Activated T-helper 1 cell treated with anti-CD3 and anti-CD28 coated beads, Interleukin-12 subunit alpha, Interleukin-12 subunit beta, Interleukin-2, Interleukin-4 antibody, amounts not matched to agents 30 ng/mL and 10 ng/mL and 1 ng/mL, durations not matched to agents 14 hours and 24 hours and 36 hours (primary cell): ENCODE data around the gene GCNT2. TPM values are rescaled to one million over a fixed set of nuclear protein-coding genes. Genes with fewer than 3 reads are reported as not detected.
A peak's percentile ranks its signal among the peaks of the same experiment; 100 is the strongest.

Source experiments
- DNase-seq: peaks from one replicate; pipeline ENCODE4 v3.0.0; 2021; ENCODE audit warnings: low spot score
- H3K27ac Mint-ChIP-seq: one replicate; pipeline ENCODE4 v1.8.0; 2021; ENCODE audit warnings: mild to moderate bottlenecking, mixed read lengths
- H3K27me3 Mint-ChIP-seq: one replicate; pipeline ENCODE4 v1.8.0; 2022; ENCODE audit warnings: mild to moderate bottlenecking, moderate library complexity, mixed read lengths; ENCODE audit not compliant: insufficient read depth
- H3K36me3 Mint-ChIP-seq: one replicate; pipeline ENCODE4 v1.8.0; 2021; ENCODE audit warnings: low read depth, mixed read lengths
- H3K4me1 Mint-ChIP-seq: one replicate; pipeline ENCODE4 v1.8.0; 2021; ENCODE audit warnings: low read depth, mixed read lengths
- H3K4me3 Mint-ChIP-seq: one replicate; pipeline ENCODE4 v1.8.0; 2021; ENCODE audit warnings: mild to moderate bottlenecking, moderate library complexity, mixed read lengths
- H3K9me3 Mint-ChIP-seq: one replicate; pipeline ENCODE4 v1.8.0; 2021; ENCODE audit warnings: mixed read lengths
- intact Hi-C: fragments of 100-400 bp; cut with micrococcal nuclease; formaldehyde crosslinking; loops from one replicate; pipeline ENCODE4 v1.15.1; 2024
- total RNA-seq: library from RNA; stranded (reverse); gene quantifications from 2 replicates; pipeline ENCODE4 v1.2.3, GENCODE V29; 2022

Gene GCNT2
- total RNA-seq, 1 donor from 2014 or later = 3.0 TPM

DNA sequence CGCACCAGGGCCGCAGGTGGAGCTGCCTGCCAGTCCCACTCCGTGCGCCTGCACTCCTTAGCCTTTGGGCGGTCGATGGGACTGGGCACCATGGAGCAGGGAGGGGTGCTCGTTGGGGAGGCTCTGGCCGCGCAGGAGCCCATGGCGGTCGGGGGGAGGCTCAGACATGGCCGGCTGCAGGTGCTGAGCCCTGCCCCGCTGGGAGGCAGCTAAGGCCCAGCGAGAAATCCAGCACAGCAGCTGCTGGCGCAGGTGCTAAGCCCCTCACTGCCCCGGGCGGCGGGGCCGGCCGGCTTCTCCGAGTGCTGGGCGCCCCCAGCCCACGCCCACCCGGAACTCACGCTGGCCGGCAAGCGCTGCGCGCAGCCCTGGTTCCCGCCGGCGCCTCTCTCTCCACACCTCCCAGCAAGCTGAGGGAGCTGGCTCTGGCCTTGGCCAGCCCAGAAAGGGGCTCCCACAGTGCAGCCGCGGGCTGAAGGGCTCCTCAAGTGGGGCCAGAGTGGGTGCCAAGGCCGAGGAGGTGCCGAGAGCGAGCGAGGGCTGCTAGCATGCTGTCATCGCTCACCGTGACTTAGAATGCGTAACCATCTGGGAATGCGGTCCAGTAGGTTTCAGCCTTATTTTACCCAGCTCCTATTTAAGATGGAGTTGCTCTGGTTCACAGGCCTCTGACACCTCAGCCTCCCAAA, 96.0 kb downstream of the GCNT2 start:
- Mint-ChIP-seq H3K9me3 (no peaks in the 10 kb centered on the region), H3K4me3 (no peak overlapping the region), H3K4me1 (no peaks in the 10 kb centered on the region), H3K36me3 (peaks cover 9% of the 10 kb centered on the region), H3K27ac (no peak overlapping the region), H3K27me3 (peaks cover 3% of the 10 kb centered on the region)
- intact Hi-C loops = no loop called here
- no peak for DNase-seq

DNA sequence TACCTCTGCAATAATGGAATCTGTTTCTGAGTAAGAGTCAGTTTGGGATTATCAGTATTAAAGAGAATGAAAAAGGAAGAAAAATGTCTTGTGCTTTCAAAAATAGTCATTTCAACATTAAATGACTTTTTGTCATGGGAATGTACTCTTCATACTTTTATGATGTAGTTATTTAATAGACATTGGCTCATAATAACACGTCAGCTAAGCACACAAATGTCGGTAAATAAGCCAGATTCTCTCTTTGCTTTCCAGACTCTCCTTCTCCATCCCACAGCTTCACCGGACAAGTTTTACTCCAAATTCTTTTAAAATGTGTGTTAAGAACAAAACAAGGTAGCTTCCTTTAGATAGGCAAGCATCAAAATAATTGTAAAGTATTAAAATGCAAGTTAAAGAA, 97.3 kb downstream of the GCNT2 start:
- no peak for DNase-seq
- H3K4me3 Mint-ChIP-seq = no peak overlapping the region
- no peaks in the 10 kb centered on the region for H3K4me1 Mint-ChIP-seq
- intact Hi-C loops = no loop called here
- H3K36me3 Mint-ChIP-seq = peaks cover 14% of the 10 kb centered on the region
- H3K27ac Mint-ChIP-seq = no peak overlapping the region
- H3K27me3 Mint-ChIP-seq = peaks cover 3% of the 10 kb centered on the region
- H3K9me3 Mint-ChIP-seq = no peaks in the 10 kb centered on the region

DNA sequence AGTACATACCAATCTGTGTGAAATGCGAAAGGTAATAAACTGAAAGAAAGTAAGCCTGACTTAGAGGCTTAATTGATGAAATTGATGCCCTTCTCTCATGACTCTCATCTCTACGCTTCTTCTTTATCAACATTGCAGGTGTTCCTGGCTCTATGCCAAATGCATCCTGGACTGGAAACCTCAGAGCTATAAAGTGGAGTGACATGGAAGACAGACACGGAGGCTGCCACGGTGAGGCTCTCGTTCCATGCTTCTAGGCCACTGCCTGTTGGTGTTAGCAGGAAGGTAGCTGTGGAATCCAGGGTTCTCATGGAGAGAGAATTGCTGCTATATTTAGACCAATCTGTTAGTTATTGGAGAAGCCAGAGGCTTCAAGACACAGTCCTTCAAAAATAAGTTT, 100.1 kb downstream of the GCNT2 start:
- Mint-ChIP-seq H3K9me3 (peaks cover 8% of the 10 kb centered on the region), H3K4me3 (no peak overlapping the region), H3K27me3 (no peaks in the 10 kb centered on the region), H3K4me1 (no peaks in the 10 kb centered on the region), H3K36me3 (peaks cover 27% of the 10 kb centered on the region), H3K27ac (no peak overlapping the region)
- intact Hi-C loops = no loop called here
- DNase-seq = no peak

DNA sequence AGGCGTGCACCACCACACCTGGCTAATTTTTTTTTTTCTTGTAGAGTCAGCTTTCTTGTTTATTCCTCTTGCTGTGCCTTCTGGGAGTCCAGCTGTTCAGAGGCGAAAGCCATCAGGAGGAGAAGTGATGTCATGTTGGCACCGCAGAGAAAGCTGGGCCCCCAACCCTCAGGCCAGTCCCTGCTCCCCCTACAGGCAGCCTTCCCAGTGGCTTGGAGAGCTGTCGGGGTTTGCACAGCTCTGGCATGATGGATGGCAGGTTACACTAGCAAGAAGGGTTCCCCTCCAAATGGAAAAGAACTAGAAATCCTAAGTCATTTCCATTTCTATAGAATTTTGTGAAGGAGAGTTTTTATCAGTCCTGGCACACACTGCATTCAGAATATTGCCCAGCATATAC, 100.7 kb downstream of the GCNT2 start:
- intact Hi-C loops = no loop called here
- Mint-ChIP-seq H3K27ac (no peak overlapping the region), H3K4me3 (no peak overlapping the region), H3K36me3 (peaks cover 32% of the 10 kb centered on the region), H3K27me3 (no peaks in the 10 kb centered on the region), H3K9me3 (peaks cover 8% of the 10 kb centered on the region), H3K4me1 (no peaks in the 10 kb centered on the region)
- no peak for DNase-seq

DNA sequence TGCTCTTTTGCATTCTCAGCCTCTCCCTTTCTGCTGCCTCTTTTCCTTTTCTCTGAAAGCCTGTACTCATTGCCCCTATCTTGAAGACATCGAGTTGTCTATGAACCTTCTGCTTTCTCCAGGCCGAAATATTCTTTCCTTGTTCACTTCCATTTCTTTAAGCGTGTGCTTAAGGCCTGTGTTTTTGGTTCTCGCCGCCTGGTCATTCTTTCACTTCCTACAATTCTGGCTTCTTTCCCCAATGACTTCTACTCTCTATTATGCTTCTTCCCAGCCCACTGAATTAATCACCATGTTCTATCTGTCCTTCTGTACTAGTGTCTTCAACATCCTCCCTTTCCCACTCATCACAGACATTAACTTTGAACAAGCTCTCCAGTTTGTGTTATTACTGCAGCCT, 103.7 kb downstream of the GCNT2 start:
- no peak overlapping the region for H3K27ac Mint-ChIP-seq
- DNase-seq = no peak
- peaks cover 8% of the 10 kb centered on the region for H3K9me3 Mint-ChIP-seq
- intact Hi-C loops = no loop called here
- no peaks in the 10 kb centered on the region for H3K27me3 Mint-ChIP-seq
- no peak overlapping the region for H3K4me3 Mint-ChIP-seq
- H3K36me3 Mint-ChIP-seq = peaks cover 37% of the 10 kb centered on the region
- no peaks in the 10 kb centered on the region for H3K4me1 Mint-ChIP-seq

DNA sequence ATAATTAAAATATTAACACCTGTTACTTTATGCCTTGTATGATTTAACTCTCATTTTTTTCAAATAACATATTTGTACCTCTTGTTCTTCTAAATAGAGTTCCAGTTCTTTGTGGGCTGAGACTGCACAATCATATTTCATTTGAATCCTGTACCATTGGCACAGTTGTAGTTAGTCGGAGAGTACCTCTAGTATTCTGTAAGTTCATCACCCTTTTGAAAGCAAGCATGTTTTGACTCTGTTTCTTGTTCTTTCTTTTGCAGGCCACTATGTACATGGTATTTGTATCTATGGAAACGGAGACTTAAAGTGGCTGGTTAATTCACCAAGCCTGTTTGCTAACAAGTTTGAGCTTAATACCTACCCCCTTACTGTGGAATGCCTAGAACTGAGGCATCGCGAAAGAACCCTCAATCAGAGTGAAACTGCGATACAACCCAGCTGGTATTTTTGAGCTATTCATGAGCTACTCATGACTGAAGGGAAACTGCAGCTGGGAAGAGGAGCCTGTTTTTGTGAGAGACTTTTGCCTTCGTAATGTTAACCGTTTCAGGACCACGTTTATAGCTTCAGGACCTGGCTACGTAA, 105.1 kb downstream of the GCNT2 start:
- H3K4me1 Mint-ChIP-seq = no peaks in the 10 kb centered on the region
- intact Hi-C loops = no loop called here

DNA sequence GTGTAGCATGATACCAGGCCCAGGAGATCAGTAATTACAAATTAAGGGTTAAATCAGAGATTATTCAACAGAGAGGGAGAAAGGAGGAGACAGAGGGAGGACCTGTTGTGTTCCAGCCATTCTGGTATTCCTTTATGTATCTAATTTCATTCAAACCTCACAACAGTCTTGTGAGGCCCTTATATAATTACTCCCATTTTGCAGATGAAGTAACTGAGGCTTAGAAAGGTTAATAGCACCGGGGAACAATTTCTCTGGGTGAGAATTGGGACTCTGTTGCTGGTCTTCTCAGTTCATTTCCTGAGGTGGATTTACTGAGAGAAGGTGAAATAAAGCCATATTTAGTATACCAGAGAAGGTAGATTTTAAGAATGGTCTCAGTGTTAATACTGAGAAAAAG, 106.6 kb downstream of the GCNT2 start:
- Mint-ChIP-seq H3K4me3 (no peak overlapping the region), H3K27me3 (no peaks in the 10 kb centered on the region), H3K27ac (no peak overlapping the region), H3K9me3 (peaks cover 8% of the 10 kb centered on the region), H3K4me1 (peaks cover under 1% of the 10 kb centered on the region), H3K36me3 (peaks cover 28% of the 10 kb centered on the region)
- DNase-seq = no peak
- intact Hi-C loops = no loop called here

More for the DNA sequence above, 105.1 kb downstream of the GCNT2 start:
- no peak overlapping the region for H3K4me3 Mint-ChIP-seq
- DNase-seq = no peak
- H3K36me3 Mint-ChIP-seq = peaks cover 34% of the 10 kb centered on the region
- no peaks in the 10 kb centered on the region for H3K27me3 Mint-ChIP-seq
- no peak overlapping the region for H3K27ac Mint-ChIP-seq
- H3K9me3 Mint-ChIP-seq = peaks cover 8% of the 10 kb centered on the region

DNA sequence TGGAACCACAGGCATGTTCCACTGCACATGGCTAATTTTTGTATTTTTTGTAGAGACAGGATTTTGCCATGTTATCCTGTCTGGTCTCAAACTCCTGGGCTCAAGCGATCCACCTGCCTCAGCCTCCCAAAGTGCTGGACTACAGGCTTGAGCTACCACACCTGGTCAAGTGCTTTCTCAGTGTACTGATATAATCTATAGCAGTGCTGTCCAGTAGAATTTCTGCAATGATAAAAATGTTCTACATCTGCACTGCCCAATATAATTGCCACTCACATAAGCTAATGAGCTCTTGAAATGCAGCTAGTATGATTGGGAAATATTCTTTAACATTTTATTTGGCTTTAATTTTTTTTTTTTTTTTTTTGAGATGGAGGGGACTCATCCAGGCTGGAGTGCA, 109.0 kb downstream of the GCNT2 start:
- Mint-ChIP-seq H3K27ac (no peak overlapping the region), H3K4me1 (peaks cover 13% of the 10 kb centered on the region), H3K4me3 (no peak overlapping the region), H3K9me3 (peaks cover under 1% of the 10 kb centered on the region), H3K36me3 (peaks cover 14% of the 10 kb centered on the region), H3K27me3 (no peaks in the 10 kb centered on the region)
- intact Hi-C loops = no loop called here
- DNase-seq = no peak

DNA sequence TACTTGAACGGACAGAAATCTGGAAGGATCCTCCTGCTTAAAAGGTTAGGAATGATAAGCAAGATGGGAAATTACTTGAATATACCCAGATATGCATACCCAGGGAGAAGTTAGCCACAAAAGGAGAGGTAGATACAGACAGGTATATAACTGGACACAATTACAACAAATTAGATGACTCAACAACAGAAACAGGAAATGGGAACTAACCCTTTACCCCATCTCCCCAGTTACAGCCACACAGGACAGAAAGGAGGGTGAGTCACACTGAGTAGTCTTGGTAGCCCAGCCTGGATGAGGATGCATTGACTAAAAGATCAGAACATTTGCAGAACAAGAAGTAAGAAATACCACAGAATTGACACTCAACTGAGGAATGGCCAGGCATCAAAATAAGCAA, 112.1 kb downstream of the GCNT2 start:
- Mint-ChIP-seq H3K4me3 (no peak overlapping the region), H3K27ac (peak overlapping the region; percentile 6), H3K27me3 (peaks cover 4% of the 10 kb centered on the region), H3K9me3 (peaks cover 4% of the 10 kb centered on the region), H3K4me1 (peaks cover 13% of the 10 kb centered on the region), H3K36me3 (no peaks in the 10 kb centered on the region)
- intact Hi-C loops = no loop called here
- DNase-seq = no peak

DNA sequence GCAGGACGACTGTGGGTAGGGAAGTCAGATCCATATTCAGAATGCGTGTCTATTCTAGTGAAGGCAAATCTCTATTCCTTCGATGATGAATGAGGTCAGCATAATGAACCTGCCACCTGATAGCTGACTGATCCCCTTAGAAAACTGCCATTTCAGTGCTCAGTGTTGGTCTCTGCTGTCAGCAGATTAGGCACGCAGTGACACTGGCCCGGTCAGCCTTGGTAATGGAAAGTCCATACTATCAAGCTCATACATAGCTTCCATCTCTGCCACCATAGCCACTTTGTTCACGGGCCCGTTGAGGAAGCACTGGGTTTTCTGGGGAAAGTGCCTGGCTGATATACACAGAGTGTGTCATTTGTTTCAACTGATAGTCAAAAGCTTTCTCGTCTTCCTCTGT, 119.3 kb downstream of the GCNT2 start:
- H3K27ac Mint-ChIP-seq = no peak overlapping the region
- H3K27me3 Mint-ChIP-seq = peaks cover 9% of the 10 kb centered on the region

DNA sequence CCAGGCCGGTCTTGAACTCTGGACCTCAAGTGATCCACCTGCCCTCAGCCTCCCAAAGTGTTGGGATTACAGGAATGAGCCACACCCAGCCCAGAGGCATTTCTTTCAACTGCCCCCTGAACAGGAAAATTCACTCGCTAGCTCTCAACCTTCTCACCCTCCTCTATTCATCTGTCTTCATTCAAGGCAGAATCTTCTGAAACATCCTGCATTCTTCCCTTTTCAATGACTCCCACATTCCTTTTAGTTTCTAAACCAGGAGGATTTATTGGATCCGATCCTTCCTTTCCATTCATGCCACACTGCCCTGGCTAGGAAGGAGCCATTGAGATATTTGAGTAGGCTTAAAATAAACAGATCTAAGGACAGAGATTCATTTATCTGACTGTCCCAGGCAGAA, 120.4 kb downstream of the GCNT2 start:
- no peak for DNase-seq
- peaks cover 9% of the 10 kb centered on the region for H3K27me3 Mint-ChIP-seq
- intact Hi-C loops = no loop called here
- H3K9me3 Mint-ChIP-seq = peaks cover 12% of the 10 kb centered on the region
- H3K27ac Mint-ChIP-seq = no peak overlapping the region
- no peak overlapping the region for H3K4me3 Mint-ChIP-seq
- H3K4me1 Mint-ChIP-seq = peaks cover 15% of the 10 kb centered on the region
- H3K36me3 Mint-ChIP-seq = peaks cover 2% of the 10 kb centered on the region

More for the DNA sequence above, 119.3 kb downstream of the GCNT2 start:
- Mint-ChIP-seq H3K36me3 (peaks cover 2% of the 10 kb centered on the region), H3K4me3 (no peak overlapping the region), H3K9me3 (peaks cover 12% of the 10 kb centered on the region), H3K4me1 (peaks cover 15% of the 10 kb centered on the region)
- DNase-seq = no peak
- intact Hi-C loops = no loop called here

DNA sequence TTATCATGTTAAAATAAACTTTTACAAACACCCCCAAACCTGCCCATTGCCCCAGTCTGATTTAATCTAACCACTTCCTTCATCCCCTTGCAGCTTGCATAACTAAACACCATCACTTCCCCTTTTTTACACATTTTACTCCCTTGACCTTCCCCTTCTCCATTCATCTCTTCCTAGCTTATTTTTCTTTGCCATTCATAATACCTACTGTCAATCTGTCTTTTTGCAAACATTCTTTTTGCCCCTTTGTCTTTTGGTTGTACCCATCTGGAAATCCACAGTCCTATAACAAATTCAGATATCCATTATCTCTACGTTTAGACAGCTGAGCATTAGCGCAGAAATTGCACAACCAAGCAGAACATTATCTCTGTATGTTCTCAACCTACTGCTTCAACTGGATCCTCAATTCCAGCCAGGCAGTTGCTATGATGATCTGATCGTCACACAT, 122.1 kb downstream of the GCNT2 start:
- Mint-ChIP-seq H3K4me1 (peaks cover 15% of the 10 kb centered on the region), H3K9me3 (peaks cover 12% of the 10 kb centered on the region), H3K27ac (no peak overlapping the region), H3K36me3 (peaks cover 2% of the 10 kb centered on the region), H3K4me3 (no peak overlapping the region), H3K27me3 (peaks cover 6% of the 10 kb centered on the region)
- DNase-seq = no peak
- intact Hi-C loops = no loop called here

DNA sequence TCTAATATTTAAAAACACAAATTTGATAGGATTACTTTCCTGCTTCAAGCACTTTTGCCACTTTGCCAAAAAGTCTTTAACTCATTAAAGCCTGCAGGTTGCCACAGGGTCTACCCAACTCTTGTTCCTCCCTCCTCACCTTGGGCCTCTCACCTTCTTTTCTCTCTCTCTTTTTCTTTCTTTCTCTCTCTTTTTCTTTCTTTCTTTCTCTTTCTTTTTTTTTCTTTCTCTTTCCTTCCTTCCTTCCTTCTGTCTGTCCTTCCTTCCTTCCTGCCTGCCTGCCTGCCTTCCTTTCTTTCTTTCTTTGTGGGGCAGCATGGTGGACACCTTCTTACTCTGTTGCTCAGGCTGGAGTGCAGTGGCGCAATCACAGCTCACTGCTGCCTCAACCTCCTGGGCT, 123.1 kb downstream of the GCNT2 start:
- intact Hi-C loops = no loop called here
- Mint-ChIP-seq H3K9me3 (peaks cover 12% of the 10 kb centered on the region), H3K27ac (no peak overlapping the region), H3K27me3 (peaks cover 6% of the 10 kb centered on the region), H3K4me3 (no peak overlapping the region), H3K36me3 (peaks cover 2% of the 10 kb centered on the region), H3K4me1 (peaks cover 15% of the 10 kb centered on the region)
- DNase-seq = no peak
